ENCODE measurements around the gene MOV10. TPM values are rescaled to one million over a fixed set of nuclear protein-coding genes. Genes with fewer than 3 reads are reported as not detected.

The MOV10 gene
- total and polyA plus RNA-seq, 2 of the 13 experiments (the other 11 are each of a cell fraction or from before 2014, with no cell fraction given): 56.4 to 58.2 TPM

DNA sequence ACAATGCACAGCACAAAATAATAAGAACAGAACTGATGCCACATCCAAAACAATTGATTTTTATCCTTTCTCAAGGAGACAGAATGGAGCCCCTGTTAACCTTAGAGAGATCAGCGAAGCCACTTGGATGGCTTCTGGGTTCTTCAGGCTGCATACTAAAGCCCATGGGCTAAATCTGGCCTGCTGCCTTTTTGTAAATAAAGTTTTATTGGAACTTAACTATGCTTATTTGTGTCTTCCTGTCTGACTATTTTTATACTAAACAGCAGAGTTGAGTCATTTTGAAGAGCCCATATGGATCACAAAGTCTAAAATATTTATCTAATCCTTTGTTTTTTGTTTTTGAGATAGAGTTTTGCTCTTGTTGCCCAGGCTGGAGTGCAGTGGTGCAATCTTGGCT lies 57.0 kb downstream of the MOV10 start:
- in situ Hi-C loops (cut with HindIII; ENCODE audit: extremely low pct_ligation_motif_present, low pct_unique_long_range_greater_than_20kb): no loop called here
- Histone ChIP-seq H3K4me2 (ENCODE audit: low read depth, low read length) (no peak overlapping the region), H3K9ac (ENCODE audit: insufficient read depth, low read depth, low read length) (no peak overlapping the region), H3K4me1 (ENCODE audit: insufficient read depth, low read length) (no peaks in the 10 kb centered on the region), H3K36me3 (replicated peaks in 1 of 2; ENCODE audit: control insufficient read depth in 1 of 2, insufficient read depth in 2 of 2, low read length in 2 of 2) (no peaks in the 10 kb centered on the region), H3K4me3 (replicated peaks in 1 of 3; ENCODE audit: insufficient read depth in 1 of 3, low read depth in 2 of 3, low read length in 3 of 3) (no peak overlapping the region), H3K27ac (ENCODE audit: extremely low read length, insufficient read depth, low read length) (no peak overlapping the region), H3K9me3 (ENCODE audit: low read length) (no peaks in the 10 kb centered on the region), H3K79me2 (ENCODE audit: insufficient read depth, low read length) (no peaks in the 10 kb centered on the region), H3K27me3 (ENCODE audit: control insufficient read depth in 1 of 2, insufficient read depth in 2 of 2, low read length in 2 of 2) (no peaks in the 10 kb centered on the region; a peak in 1 of 5 replicates), H4K20me1 (ENCODE audit: insufficient read depth, low read length) (no peaks in the 10 kb centered on the region), H2AFZ (ENCODE audit: low read length) (no peak overlapping the region)
- intact Hi-C loops (cut with micrococcal nuclease; ENCODE audit: unreplicated experiment): no loop called here
- POLR2A ChIA-PET: no interaction called here
- no CpG with 5 or more reads among the region's 1 CpG for WGBS (ENCODE audit: low lambda C conversion rate)
- BruUV-seq (replicated peaks): no TSS peak
- no peak for ATAC-seq
- FAIRE-seq: no peak
- no peak for DNase-seq (ENCODE audit: low spot score)
- CTCF ChIA-PET (ENCODE audit: low intra/inter-chr PET ratio, low total read pairs): no interaction called here
- no peak for TF ChIP-seq MAZ (IDR thresholded peaks at IDR 0.05; ENCODE audit: borderline replicate concordance, low read depth, low read length)
- no peak for TF ChIP-seq MAZ (CRISPR knock-in tag; IDR thresholded peaks at IDR 0.05; ENCODE audit: low read depth)
- no peak for TF ChIP-seq ZNF598 (CRISPR knock-in tag; IDR thresholded peaks at IDR 0.05; ENCODE audit: borderline replicate concordance)
- TF ChIP-seq ZFP36L1 (CRISPR knock-in tag; IDR thresholded peaks at IDR 0.05): no peak
- no peak for TF ChIP-seq RFXAP (CRISPR knock-in tag; IDR thresholded peaks at IDR 0.05; ENCODE audit: borderline replicate concordance)

GRCh38 chr1:112735752-112736151 lies 61.3 kb downstream of the MOV10 start:
- ChIA-PET CTCF (ENCODE audit: low intra/inter-chr PET ratio, low total read pairs) (no interaction called here), POLR2A (no interaction called here)
- WGBS (ENCODE audit: low lambda C conversion rate): 100% methylated on average over 1 of the region's 1 CpG
- H3K27me3 ChIP-seq (ENCODE audit: control insufficient read depth in 1 of 2, insufficient read depth in 2 of 2, low read length in 2 of 2): no peaks in the 10 kb centered on the region
- intact Hi-C loops (cut with micrococcal nuclease; ENCODE audit: unreplicated experiment) (no loop called here), in situ Hi-C loops (cut with HindIII; ENCODE audit: extremely low pct_ligation_motif_present, low pct_unique_long_range_greater_than_20kb) (no loop called here)
- H2AFZ ChIP-seq (ENCODE audit: low read length): no peak overlapping the region
- H3K4me3 ChIP-seq (replicated peaks in 1 of 3; ENCODE audit: insufficient read depth in 1 of 3, low read depth in 2 of 3, low read length in 3 of 3): no peak overlapping the region
- no peaks in the 10 kb centered on the region for H3K79me2 ChIP-seq (ENCODE audit: insufficient read depth, low read length)
- TF ChIP-seq KLF16 (CRISPR knock-in tag; IDR thresholded peaks at IDR 0.05): no peak
- no peak for TF ChIP-seq GABPA (IDR thresholded peaks at IDR 0.05; ENCODE audit: low read depth, low read length)
- no peak for TF ChIP-seq GABPA (CRISPR knock-in tag; IDR thresholded peaks at IDR 0.05; ENCODE audit: low read depth)
- no peak for TF ChIP-seq SMAD9 (CRISPR knock-in tag; IDR thresholded peaks at IDR 0.05)
- TF ChIP-seq, protein P1, sequence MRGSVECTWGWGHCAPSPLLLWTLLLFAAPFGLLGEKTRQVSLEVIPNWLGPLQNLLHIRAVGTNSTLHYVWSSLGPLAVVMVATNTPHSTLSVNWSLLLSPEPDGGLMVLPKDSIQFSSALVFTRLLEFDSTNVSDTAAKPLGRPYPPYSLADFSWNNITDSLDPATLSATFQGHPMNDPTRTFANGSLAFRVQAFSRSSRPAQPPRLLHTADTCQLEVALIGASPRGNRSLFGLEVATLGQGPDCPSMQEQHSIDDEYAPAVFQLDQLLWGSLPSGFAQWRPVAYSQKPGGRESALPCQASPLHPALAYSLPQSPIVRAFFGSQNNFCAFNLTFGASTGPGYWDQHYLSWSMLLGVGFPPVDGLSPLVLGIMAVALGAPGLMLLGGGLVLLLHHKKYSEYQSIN (CRISPR knock-in tag; IDR thresholded peaks at IDR 0.05; ENCODE audit: borderline replicate concordance): no peak
- no peak for TF ChIP-seq PRPF4 (IDR thresholded peaks at IDR 0.05; ENCODE audit: low read depth, low read length, poor library complexity, severe bottlenecking)
- no peak for ATAC-seq
- no peak for DNase-seq (ENCODE audit: low spot score)
- H3K9me3 ChIP-seq (ENCODE audit: low read length): no peaks in the 10 kb centered on the region
- no TSS peak for BruUV-seq (replicated peaks)
- H4K20me1 ChIP-seq (ENCODE audit: insufficient read depth, low read length): no peaks in the 10 kb centered on the region
- H3K4me1 ChIP-seq (ENCODE audit: insufficient read depth, low read length): no peaks in the 10 kb centered on the region
- no peak overlapping the region for H3K9ac ChIP-seq (ENCODE audit: insufficient read depth, low read depth, low read length)
- no peaks in the 10 kb centered on the region for H3K36me3 ChIP-seq (replicated peaks in 1 of 2; ENCODE audit: control insufficient read depth in 1 of 2, insufficient read depth in 2 of 2, low read length in 2 of 2)
- no peak for FAIRE-seq
- H3K27ac ChIP-seq (ENCODE audit: extremely low read length, insufficient read depth, low read length): no peak overlapping the region
- H3K4me2 ChIP-seq (ENCODE audit: low read depth, low read length): no peak overlapping the region
